Erythroblast (primary cell): ENCODE measurements around the gene CENPE.

Source experiments
- GATA1 ChIP-seq: IDR thresholded peaks from 2 replicates; pipeline ENCODE4 v1.6.1; 2011; ENCODE audit warnings: low read depth, mild to moderate bottlenecking, control low read depth, low read length, moderate library complexity
- POLR2A ChIP-seq: IDR thresholded peaks from 2 replicates; pipeline ENCODE4 v1.6.1; 2011; ENCODE audit warnings: mild to moderate bottlenecking, low read length

DNA sequence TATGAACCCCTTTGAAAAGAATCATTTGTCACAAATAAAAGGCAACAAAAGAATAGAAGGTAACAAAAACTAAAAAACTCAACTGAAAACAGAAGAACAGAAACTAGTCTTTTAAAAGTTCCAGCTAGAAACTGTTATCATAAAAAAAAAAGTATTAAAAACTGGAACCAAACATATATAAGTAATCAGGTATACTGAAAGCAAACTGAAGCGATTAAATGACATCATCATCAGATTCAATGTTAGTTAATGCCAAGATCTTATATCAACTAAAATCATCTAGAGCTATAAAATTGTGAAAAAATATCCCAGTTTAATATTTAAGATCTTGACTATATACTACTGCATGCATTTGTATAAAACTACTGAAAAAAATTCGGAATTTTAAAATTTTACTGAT is 36.0 kb downstream of the CENPE start:
- TF ChIP-seq POLR2A (no peak), GATA1 (no peak)
